ENCODE data around the gene TMEM52. TPM values are rescaled to one million over a fixed set of nuclear protein-coding genes. Genes with fewer than 3 reads are reported as not detected.

The TMEM52 gene
- total RNA-seq, 1 donor from 2014 or later, result 3.9 TPM

GRCh38 chr1:1899967-1900327, 19.1 kb downstream of the TMEM52 start:
- Mint-ChIP-seq H3K9me3 (no peaks in the 10 kb centered on the region), H3K4me3 (no peak overlapping the region), H3K36me3 (no peaks in the 10 kb centered on the region), H3K27ac (no peak overlapping the region), H3K27me3 (no peaks in the 10 kb centered on the region), H3K4me1 (ENCODE audit: unreplicated experiment) (peaks cover 2% of the 10 kb centered on the region)
- no peak for TF ChIP-seq CTCF (conservative IDR thresholded peaks at IDR 0.05)
- no peak for DNase-seq (ENCODE audit: extremely low spot score, unreplicated experiment)

- Mint-ChIP-seq H3K4me1 (ENCODE audit: unreplicated experiment) (peaks cover 6% of the 10 kb centered on the region), H3K9me3 (no peaks in the 10 kb centered on the region), H3K27ac (no peak overlapping the region), H3K27me3 (no peaks in the 10 kb centered on the region), H3K36me3 (no peaks in the 10 kb centered on the region), H3K4me3 (no peak overlapping the region)
- no peak for TF ChIP-seq CTCF (conservative IDR thresholded peaks at IDR 0.05)
- DNase-seq (ENCODE audit: extremely low spot score, unreplicated experiment), result no peak
Measured at GRCh38 chr1:1899266-1899966, 19.7 kb downstream of the TMEM52 start.

- Mint-ChIP-seq H3K4me1 (ENCODE audit: unreplicated experiment) (peaks cover 6% of the 10 kb centered on the region), H3K36me3 (no peaks in the 10 kb centered on the region), H3K27ac (no peak overlapping the region), H3K27me3 (no peaks in the 10 kb centered on the region), H3K4me3 (no peak overlapping the region), H3K9me3 (no peaks in the 10 kb centered on the region)
- DNase-seq (ENCODE audit: extremely low spot score, unreplicated experiment), result no peak
- no peak for TF ChIP-seq CTCF (conservative IDR thresholded peaks at IDR 0.05)
Measured at GRCh38 chr1:1898246-1898933, 20.7 kb downstream of the TMEM52 start.

GRCh38 chr1:1895456-1896336, 23.4 kb downstream of the TMEM52 start:
- H3K9me3 Mint-ChIP-seq, result no peaks in the 10 kb centered on the region
- H3K4me3 Mint-ChIP-seq, result no peak overlapping the region
- TF ChIP-seq CTCF (conservative IDR thresholded peaks at IDR 0.05), result no peak
- H3K27ac Mint-ChIP-seq, result peak overlapping the region; percentile 37
- DNase-seq (ENCODE audit: extremely low spot score, unreplicated experiment), result no peak
- H3K36me3 Mint-ChIP-seq, result no peaks in the 10 kb centered on the region
- H3K27me3 Mint-ChIP-seq, result no peaks in the 10 kb centered on the region
- peaks cover 14% of the 10 kb centered on the region for H3K4me1 Mint-ChIP-seq (ENCODE audit: unreplicated experiment)

- Mint-ChIP-seq H3K4me3 (peak overlapping the region; percentile 64), H3K27me3 (no peaks in the 10 kb centered on the region), H3K4me1 (ENCODE audit: unreplicated experiment) (peaks cover 14% of the 10 kb centered on the region), H3K36me3 (no peaks in the 10 kb centered on the region), H3K9me3 (no peaks in the 10 kb centered on the region), H3K27ac (peak overlapping the region; percentile 90)
- no peak for DNase-seq (ENCODE audit: extremely low spot score, unreplicated experiment)
- no peak for TF ChIP-seq CTCF (conservative IDR thresholded peaks at IDR 0.05)
Measured at GRCh38 chr1:1895060-1895418, 24.0 kb downstream of the TMEM52 start.

Data from type B pancreatic cell (in vitro differentiated cells).